ENCODE results near the gene MAP7D1.

Gene MAP7D1

GRCh38 chr1:36160388-36160948, 4.5 kb downstream of the MAP7D1 start:
- Histone ChIP-seq H3K79me2 (peaks cover 21% of the 10 kb centered on the region), H3K4me3 (ENCODE audit: low read depth, low read length) (no peak overlapping the region), H3K27me3 (ENCODE audit: control insufficient read depth, insufficient read depth, low read length) (no peaks in the 10 kb centered on the region), H3K9ac (no peak overlapping the region), H2AFZ (peak overlapping the region; percentile 42), H3K4me2 (ENCODE audit: low read length) (peak overlapping the region; percentile 47), H3K4me1 (peaks cover 5% of the 10 kb centered on the region), H3K9me3 (ENCODE audit: control insufficient read depth, low read length) (no peaks in the 10 kb centered on the region), H3K36me3 (ENCODE audit: control insufficient read depth, insufficient read depth, low read length) (no peaks in the 10 kb centered on the region), H3K27ac (peak overlapping the region; percentile 73)
- TF ChIP-seq CTCF (IDR thresholded peaks at IDR 0.05) = no peak

DNA sequence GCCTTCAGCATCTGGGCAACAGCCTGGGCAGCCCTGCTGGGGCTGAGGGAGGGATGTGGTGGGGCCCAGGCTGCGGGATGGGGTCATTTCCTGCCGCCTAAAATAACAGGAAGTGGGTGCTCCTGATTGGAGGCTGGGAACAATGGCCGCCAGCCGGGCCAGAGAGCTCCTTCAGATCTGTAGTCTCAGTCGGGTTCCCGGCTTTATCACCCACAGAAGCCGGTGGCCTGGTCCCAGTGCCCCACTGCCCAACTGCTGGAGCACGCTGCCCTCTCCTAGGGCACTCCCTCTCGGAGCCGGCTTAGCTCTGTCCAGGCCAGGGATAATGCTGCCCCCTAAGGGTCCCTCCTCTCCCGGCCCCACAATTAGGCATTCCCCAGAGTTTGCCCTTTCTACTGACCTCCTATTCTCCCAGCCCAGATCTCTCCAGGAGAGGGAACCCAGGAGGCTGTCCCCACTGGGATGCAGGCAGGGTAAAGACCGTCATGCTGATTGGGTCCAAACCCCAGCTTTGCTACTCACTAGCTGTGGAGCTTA, 5.1 kb downstream of the MAP7D1 start:
- peaks cover 24% of the 10 kb centered on the region for H3K79me2 ChIP-seq
- no peaks in the 10 kb centered on the region for H3K9me3 ChIP-seq (ENCODE audit: control insufficient read depth, low read length)
- H3K27me3 ChIP-seq (ENCODE audit: control insufficient read depth, insufficient read depth, low read length) = no peaks in the 10 kb centered on the region
- no peaks in the 10 kb centered on the region for H3K36me3 ChIP-seq (ENCODE audit: control insufficient read depth, insufficient read depth, low read length)
- H3K27ac ChIP-seq = peak overlapping the region; percentile 73
- peak overlapping the region; percentile 9 for H3K4me3 ChIP-seq (ENCODE audit: low read depth, low read length)
- H2AFZ ChIP-seq = peak overlapping the region; percentile 42
- no peak overlapping the region for H3K9ac ChIP-seq
- H3K4me1 ChIP-seq = peaks cover 6% of the 10 kb centered on the region
- TF ChIP-seq CTCF (IDR thresholded peaks at IDR 0.05) = peak; percentile 16
- peak overlapping the region; percentile 47 for H3K4me2 ChIP-seq (ENCODE audit: low read length)

DNA sequence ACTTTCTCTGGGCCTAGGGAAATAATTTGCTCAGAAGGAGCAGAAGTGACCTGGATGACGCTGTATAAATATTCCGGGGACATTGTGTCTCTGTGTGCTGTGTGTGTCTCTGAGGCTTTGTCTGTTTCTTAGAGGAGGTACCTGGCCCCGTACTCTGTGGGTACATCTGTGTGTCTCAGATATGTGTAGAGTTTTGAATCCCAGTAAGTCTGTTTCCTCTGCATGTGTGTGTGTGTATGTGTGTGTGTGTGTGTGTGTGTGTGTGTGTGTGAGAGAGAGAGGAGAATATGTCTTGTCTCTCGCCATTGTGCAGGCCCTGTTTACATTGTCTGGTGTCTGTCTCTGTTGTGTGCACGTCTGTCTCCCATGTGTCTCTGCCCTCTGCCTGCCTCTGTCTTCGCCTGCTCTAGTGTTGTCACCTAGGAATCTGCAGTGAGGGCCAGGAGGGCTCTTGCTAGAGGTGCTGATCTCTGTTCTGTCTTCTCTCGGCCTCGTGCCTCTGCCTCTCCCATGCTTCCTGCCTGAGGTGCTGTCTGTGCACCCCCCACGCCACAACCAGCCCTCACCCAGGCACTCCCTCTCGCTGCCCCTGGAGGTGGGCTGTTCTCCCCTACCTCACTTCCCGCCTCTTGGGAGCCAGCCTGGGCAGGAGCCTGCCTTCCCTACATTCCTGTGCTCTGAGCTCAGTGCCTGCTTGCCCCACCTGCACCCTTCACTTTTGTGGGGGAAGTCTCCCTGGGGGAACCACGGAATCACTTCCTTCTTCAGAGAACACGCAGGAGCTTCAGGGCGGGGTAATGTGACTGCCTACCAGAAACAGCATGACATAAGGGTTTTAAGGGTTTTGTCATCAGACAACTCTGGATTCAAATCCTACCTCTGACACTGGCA, 5.9 kb downstream of the MAP7D1 start:
- Histone ChIP-seq H3K4me1 (peaks cover 11% of the 10 kb centered on the region), H3K9ac (no peak overlapping the region)

DNA sequence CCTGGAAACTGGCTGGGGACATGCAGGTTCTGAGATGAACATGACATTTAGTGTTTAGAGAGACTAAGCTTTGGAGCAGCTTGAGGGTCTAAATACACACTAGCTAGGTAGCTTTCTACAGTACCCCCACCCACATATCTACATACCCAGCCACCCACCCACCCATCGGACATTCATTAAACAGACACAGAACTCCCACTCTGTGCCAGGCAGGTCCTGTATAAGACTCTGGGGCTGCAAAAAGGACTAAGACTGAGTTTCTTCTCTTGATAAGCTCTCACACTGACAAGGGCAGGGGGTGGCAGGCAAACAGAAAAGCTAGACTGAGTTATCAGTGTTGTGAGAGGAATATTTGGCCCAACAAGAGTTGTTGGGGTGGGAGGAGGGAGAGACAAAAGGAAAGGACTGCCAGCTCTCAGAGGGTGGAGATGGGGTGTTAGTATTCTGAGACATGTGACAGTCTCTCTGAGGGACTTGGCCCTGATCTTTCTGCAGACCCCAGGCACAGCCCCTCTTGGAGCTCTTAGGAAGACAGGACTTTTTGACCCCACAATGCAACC, 6.8 kb downstream of the MAP7D1 start:
- Histone ChIP-seq H3K4me1 (peaks cover 17% of the 10 kb centered on the region), H3K4me2 (ENCODE audit: low read length) (no peak overlapping the region), H3K27me3 (ENCODE audit: control insufficient read depth, insufficient read depth, low read length) (no peaks in the 10 kb centered on the region), H3K9ac (no peak overlapping the region), H3K79me2 (peaks cover 27% of the 10 kb centered on the region), H2AFZ (no peak overlapping the region), H3K4me3 (ENCODE audit: low read depth, low read length) (no peak overlapping the region), H3K27ac (no peak overlapping the region), H3K9me3 (ENCODE audit: control insufficient read depth, low read length) (no peaks in the 10 kb centered on the region), H3K36me3 (ENCODE audit: control insufficient read depth, insufficient read depth, low read length) (no peaks in the 10 kb centered on the region)
- no peak for TF ChIP-seq CTCF (IDR thresholded peaks at IDR 0.05)

More for the DNA sequence above, 5.9 kb downstream of the MAP7D1 start:
- Histone ChIP-seq H2AFZ (no peak overlapping the region), H3K27me3 (ENCODE audit: control insufficient read depth, insufficient read depth, low read length) (no peaks in the 10 kb centered on the region), H3K27ac (peak overlapping the region; percentile 24), H3K9me3 (ENCODE audit: control insufficient read depth, low read length) (no peaks in the 10 kb centered on the region), H3K4me3 (ENCODE audit: low read depth, low read length) (peak overlapping the region; percentile 9), H3K4me2 (ENCODE audit: low read length) (peak overlapping the region; percentile 33), H3K36me3 (ENCODE audit: control insufficient read depth, insufficient read depth, low read length) (no peaks in the 10 kb centered on the region), H3K79me2 (peaks cover 24% of the 10 kb centered on the region)
- TF ChIP-seq CTCF (IDR thresholded peaks at IDR 0.05) = no peak

Measured in parathyroid adenoma (tissue), 2 donors.